LNCaP clone FGC (cell line): ENCODE data around the gene PPP3CA.
"Not testable (repeated sequence)": the region's sequence is repeated elsewhere in the genome, so short reads cannot be mapped to it uniquely, and the experiment has no call there.

ENCODE experiments used
- DNase-seq: peaks from one replicate; pipeline ENCODE4 v3.0.0-alpha.2; 2011; ENCODE audit warnings: low read depth
- H3K4me3 ChIP-seq: 2 replicates; pipeline ENCODE4 v1.5.1; 2011; ENCODE audit warnings: mild to moderate bottlenecking, low read depth, low read length, control low read depth
- CTCF ChIP-seq: IDR thresholded peaks from 2 replicates; pipeline ENCODE4 v1.5.1; 2012; ENCODE audit warnings: mild to moderate bottlenecking; ENCODE audit not compliant: control insufficient read depth, insufficient read depth; ENCODE audit errors: extremely low read depth

Gene PPP3CA

GRCh38 chr4:101141855-101142254 lies 205.5 kb downstream of the PPP3CA start:
- DNase-seq, result no peak
- TF ChIP-seq CTCF, result no peak

GRCh38 chr4:101141230-101141629 lies 206.1 kb downstream of the PPP3CA start:
- H3K4me3 ChIP-seq, result no peak overlapping the region
- TF ChIP-seq CTCF, result no peak
- no peak for DNase-seq

More at GRCh38 chr4:101141855-101142254, 205.5 kb downstream of the PPP3CA start:
- no peak overlapping the region for H3K4me3 ChIP-seq

- TF ChIP-seq CTCF, result no peak
- no peak overlapping the region for H3K4me3 ChIP-seq
- DNase-seq, result no peak
Observed at GRCh38 chr4:101140228-101140627, 207.1 kb downstream of the PPP3CA start.

- DNase-seq, result peak; percentile 64
- TF ChIP-seq CTCF, result no peak
- H3K4me3 ChIP-seq, result peak overlapping the region; percentile 19
Observed at GRCh38 chr4:101136373-101137370, 210.7 kb downstream of the PPP3CA start.

GRCh38 chr4:101135371-101136010 lies 211.8 kb downstream of the PPP3CA start:
- no peak for TF ChIP-seq CTCF
- H3K4me3 ChIP-seq, result peak overlapping the region; percentile 19; the same call in 1 of the 2 replicates
- no peak for DNase-seq

GRCh38 chr4:101131058-101131457 lies 216.3 kb downstream of the PPP3CA start:
- H3K4me3 ChIP-seq, DNase-seq: not testable (repeated sequence)

GRCh38 chr4:101128898-101129297 lies 218.4 kb downstream of the PPP3CA start:
- not testable (repeated sequence) for H3K4me3 ChIP-seq, DNase-seq
